Hypothalamus (tissue), 51 donors: ENCODE results near the gene NT5DC3.

ENCODE experiments used
- DNase-seq, 51 donors: peaks; one replicate each; lab custom pipeline; 2025; lab: John Stamatoyannopoulos, UW

Gene NT5DC3

GRCh38 chr12:103757248-103757647 lies 83.8 kb downstream of the NT5DC3 start:
- DNase-seq = no peak

GRCh38 chr12:103756443-103756842 lies 84.6 kb downstream of the NT5DC3 start:
- DNase-seq = no peak

- no peak for DNase-seq
Measured at GRCh38 chr12:103755425-103755824, 85.6 kb downstream of the NT5DC3 start.

GRCh38 chr12:103751600-103751999 lies 89.4 kb downstream of the NT5DC3 start:
- DNase-seq = no peak

GRCh38 chr12:103751171-103751570 lies 89.9 kb downstream of the NT5DC3 start:
- no peak for DNase-seq

GRCh38 chr12:103748875-103749274 lies 92.2 kb downstream of the NT5DC3 start:
- DNase-seq = no peak

- no peak for DNase-seq
Measured at GRCh38 chr12:103748002-103748401, 93.0 kb downstream of the NT5DC3 start.

- DNase-seq = no peak
Measured at GRCh38 chr12:103745962-103746361, 95.1 kb downstream of the NT5DC3 start.

GRCh38 chr12:103743788-103744187 lies 97.2 kb downstream of the NT5DC3 start:
- DNase-seq = no peak

- peak in 2 of 51 donors; percentile 6 to 9 for DNase-seq
Measured at GRCh38 chr12:103742349-103742932, 98.6 kb downstream of the NT5DC3 start.

- no peak for DNase-seq
Measured at GRCh38 chr12:103737881-103738280, 103.2 kb downstream of the NT5DC3 start.

GRCh38 chr12:103736572-103736971 lies 104.5 kb downstream of the NT5DC3 start:
- DNase-seq = no peak

- no peak for DNase-seq
Measured at GRCh38 chr12:103735291-103735690, 105.7 kb downstream of the NT5DC3 start.

GRCh38 chr12:103734863-103735262 lies 106.2 kb downstream of the NT5DC3 start:
- DNase-seq = no peak

GRCh38 chr12:103731539-103731938 lies 109.5 kb downstream of the NT5DC3 start:
- DNase-seq = no peak

GRCh38 chr12:103729499-103729898 lies 111.5 kb downstream of the NT5DC3 start:
- DNase-seq = no peak

GRCh38 chr12:103728323-103728722 lies 112.7 kb downstream of the NT5DC3 start:
- no peak for DNase-seq

GRCh38 chr12:103727638-103728037 lies 113.4 kb downstream of the NT5DC3 start:
- DNase-seq = no peak

GRCh38 chr12:103725398-103725797 lies 115.6 kb downstream of the NT5DC3 start:
- DNase-seq = no peak
